Colon (tissue), 2 donors: Measurements from ENCODE around the gene PDZD2.
"Not testable (repeated sequence)": the region's sequence is repeated elsewhere in the genome, so short reads cannot be mapped to it uniquely, and the experiment has no call there.

Experiments
- FAIRE-seq: peaks from 2 replicates; lab custom pipeline; 2012; peaks lifted over from hg19 to GRCh38; lab: Jason Lieb, UNC
- donor health status: control.
- donor health status: control.

Gene PDZD2

DNA sequence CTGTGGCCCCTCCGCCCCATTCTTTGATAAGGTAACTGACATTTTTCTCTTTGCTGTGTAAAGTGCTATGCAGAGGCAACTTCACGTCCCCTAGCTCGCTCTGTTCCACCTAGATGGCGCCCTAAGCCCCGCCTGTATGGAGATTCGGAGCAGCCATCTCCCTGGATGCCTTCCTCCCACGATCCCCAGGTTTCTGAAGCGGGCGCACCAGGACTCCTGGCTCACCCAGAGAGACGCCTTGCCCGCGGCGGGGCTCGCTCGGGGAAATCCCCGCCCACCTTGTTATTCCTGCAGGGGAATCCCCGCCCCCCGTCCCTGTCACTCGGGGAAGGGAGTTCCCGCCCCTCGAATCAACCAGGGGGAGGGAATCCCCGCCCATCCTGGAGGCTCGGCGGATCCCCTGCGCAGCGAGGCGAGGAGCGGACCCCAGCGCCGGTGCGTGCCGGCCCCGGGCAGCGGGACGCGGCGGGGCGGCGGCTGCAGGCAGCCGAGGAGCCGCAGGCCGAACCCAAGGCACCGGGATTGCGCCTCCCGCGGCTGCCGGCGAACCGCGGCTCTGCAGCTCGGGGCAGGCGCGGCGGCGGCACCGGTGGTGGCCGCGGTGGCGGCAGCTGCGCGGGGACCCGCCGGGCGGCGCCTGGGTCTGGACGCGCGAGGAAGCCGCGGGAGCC lies at the start of gene PDZD2:
PDZD2 (plus strand) TSS at position 384 of the 671 bp plus-strand sequence.
- no peak for FAIRE-seq

DNA sequence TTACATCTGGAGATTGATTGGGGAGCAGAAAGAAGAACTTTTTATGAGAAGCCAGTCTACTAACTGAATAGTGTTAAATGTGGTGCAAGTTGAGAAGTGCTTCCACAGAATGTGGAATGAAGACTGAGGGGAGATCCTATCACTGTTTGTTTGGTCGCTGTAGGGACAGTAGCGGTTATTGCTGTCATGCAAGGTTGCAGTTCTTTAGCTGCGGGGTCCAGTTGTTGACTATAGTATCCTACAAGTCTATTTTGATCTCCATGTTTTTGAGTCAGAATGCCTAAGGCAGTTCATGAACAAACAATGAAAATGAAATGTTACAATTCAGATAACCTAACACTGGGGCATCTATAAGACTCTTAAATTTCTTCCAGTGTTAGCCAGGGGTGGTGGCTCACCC lies 45.3 kb upstream of the PDZD2 start:
- no peak for FAIRE-seq

DNA sequence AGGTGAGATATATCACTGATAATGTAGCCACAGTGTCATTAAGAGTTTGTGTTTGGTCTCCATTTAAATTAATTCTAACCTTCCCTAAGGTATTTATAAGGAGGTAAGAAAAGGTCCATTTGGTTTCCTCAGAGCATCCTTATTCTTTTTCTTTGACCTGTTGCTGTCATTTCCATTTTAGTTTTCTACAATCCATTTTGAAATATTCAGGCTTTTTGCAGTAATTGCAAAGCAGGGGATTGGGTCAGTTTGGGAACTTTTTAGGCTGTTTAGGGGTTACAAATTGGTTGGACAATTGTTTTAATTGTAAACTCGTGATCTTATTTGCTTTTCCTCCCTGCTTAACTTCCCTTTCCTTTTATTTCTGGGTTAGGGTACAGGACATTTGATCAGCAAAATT lies 42.6 kb upstream of the PDZD2 start:
- no peak for FAIRE-seq

DNA sequence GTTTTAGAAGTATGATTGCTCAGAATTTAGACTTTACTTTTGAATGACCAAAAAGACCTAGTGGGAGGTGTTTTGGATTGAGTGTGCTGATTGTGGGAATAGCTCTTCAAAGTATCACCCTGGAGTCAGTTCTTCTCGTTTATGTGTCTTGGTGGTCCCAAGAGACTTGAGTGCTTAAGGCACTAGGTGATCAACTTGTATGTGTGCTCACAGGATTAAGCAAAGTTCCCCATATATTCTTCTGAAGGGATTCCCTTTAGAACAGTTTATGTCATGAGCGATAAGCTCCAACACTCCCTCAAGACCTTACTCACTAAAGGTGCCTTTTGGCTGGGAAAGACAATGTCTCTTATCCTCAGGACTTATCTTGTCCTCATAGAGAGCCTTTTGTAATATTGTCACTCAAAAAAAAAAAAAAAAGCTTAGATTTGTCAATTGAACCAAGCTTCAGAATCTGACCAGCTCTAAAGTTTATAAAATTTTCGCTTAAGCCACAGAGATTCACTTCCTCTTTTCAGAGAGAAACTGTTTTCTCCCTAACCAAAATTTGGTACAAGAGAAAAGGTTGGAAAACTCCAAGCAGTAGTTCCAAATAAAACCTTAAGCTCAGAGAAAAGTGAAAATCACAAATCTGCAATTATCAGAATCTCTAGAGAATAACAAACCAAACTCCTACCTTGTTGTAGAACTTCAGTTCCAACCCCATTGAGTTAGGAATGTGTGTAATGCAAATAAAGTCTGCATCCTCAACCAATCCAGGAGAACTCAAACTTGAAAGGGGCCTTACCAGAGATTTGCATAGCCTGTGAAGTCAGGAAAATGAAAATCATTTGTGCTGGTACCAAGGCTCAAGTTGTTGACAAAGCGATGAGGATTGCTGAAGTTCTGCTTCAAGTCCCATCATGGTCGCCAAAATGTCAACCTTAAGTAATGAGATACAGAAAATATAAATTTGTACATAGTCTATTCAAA lies 40.0 kb upstream of the PDZD2 start:
- FAIRE-seq = no peak

DNA sequence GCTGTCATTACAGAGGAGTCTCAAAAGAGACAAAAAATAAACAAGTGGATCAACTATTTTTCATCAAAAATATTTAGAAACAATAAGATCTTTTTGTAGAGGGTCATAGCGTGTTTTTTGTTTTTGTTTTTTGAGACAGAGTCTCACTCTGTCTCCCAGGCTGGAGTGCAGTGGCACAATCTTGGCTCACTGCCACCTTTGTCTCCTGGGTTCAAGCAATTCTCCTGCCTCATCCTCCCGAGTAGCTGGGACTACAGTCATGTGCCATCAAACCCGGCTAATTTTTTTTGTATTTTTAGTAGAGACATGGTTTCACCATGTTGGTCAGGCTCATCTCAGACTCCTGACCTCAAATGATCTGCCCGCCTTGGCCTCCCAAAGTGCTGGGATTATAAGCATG lies 36.6 kb upstream of the PDZD2 start:
- FAIRE-seq = not testable (repeated sequence)

DNA sequence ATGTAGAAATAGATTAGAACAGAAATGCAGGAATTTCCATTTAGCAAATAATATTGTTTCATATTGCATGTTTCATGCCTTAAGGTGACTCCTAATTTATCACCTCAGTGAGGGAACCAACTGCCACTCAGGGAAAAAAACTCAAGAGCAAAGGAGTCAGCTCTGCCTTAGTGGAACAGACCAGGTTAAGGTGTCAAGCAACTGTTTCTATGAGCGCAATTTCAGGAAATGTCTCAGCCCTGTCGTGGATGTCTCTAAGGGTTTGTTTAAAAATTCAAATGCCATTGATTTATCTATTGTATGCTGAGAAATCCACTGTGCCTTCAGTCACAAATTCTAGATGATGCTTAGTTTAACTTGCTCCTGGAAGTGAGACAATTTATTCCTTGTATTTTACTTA lies 34.7 kb upstream of the PDZD2 start:
- no peak for FAIRE-seq

DNA sequence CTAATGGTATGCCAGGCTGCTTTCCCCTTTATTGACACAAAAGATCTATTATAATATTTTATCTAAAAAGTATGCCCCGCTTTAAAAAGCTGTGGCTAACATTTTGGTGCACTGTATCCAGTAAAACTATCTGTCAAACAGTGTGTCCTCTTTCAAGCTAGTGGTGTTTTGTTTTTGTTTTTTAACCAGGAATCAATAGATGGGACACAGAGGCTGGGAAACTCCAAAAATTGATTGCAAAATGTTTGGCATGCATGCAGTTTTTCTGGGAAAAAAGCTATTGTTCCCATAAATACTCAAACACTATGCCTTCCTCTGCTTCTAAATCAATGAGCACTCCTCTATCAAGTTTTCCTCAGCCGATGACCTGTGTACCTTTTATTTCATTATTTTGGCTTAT lies 34.3 kb upstream of the PDZD2 start:
- no peak for FAIRE-seq

DNA sequence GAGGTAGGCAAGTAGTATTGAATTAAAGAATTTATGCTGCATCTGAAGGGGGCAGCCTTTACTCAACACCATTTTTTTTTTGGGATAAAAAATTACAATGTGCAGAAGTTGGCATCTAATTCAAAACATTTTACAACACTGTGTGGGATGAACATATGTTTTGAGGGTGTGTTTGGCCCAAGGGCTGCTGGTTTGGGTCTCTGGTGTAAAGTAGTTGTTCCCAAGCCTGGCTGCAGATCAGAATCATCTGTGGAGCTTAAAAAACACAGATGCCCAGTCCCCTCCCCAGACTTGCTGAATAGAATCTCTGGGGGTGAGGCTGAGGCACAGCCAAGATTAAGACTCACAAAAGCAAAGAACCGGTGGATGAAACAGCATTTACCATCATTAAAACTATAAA lies 33.0 kb upstream of the PDZD2 start:
- FAIRE-seq = no peak

DNA sequence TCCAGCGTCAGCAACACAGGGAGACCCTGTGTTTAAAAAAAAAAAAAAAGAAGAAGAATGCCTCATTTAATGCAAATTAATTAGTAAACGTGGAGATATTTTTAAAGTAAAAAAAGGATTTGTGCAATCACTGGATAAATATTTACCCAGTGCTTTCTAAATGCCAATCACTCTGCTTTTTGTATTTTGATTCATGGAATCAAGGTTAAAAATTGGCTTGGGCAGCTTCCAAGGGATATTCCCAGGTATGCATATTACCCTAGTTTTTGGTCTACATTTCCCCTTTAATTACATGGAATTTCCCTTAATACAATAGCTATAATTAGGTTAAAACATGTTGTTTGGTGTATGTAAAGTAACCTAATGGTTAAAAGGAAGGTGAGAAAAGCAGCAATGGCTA lies 31.4 kb upstream of the PDZD2 start:
- FAIRE-seq = no peak

DNA sequence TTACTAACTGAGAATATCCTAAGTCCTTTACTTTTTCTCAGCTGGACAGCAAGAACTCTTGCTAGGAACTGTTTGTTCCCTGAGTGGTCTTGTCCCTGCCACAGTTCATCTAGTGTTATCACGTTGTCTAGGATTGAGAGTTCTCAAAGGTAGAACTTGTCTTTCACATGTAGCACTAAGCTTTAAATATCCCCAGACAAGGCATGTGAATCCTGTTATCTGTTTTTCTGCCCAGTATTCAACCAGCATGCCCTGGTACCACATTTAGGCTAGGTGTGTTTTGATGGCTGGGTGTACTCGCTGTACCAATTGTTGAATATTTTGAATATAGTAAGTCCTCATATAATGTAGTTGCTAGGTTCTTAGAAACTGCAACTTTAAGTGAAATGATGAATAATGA lies 27.9 kb upstream of the PDZD2 start:
- no peak for FAIRE-seq

DNA sequence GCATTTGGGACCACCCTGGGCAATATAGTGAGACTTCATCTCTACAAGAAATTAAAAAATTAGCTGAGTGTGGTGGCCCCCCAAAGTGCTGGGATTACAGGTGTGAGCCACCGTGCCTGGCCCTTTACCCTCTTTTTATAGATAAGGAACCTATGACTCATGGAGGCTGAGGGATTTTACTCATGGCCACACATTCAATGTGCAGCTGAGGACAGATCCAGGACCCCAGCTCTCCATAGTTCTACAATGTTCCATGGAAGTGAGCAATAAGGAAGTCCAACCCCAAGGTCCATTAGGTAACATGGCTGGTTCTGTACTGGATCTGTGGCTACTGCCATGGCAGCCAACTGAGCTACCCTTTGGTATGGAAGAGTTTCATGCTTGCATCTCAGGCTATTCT lies 25.3 kb upstream of the PDZD2 start:
- FAIRE-seq = no peak

DNA sequence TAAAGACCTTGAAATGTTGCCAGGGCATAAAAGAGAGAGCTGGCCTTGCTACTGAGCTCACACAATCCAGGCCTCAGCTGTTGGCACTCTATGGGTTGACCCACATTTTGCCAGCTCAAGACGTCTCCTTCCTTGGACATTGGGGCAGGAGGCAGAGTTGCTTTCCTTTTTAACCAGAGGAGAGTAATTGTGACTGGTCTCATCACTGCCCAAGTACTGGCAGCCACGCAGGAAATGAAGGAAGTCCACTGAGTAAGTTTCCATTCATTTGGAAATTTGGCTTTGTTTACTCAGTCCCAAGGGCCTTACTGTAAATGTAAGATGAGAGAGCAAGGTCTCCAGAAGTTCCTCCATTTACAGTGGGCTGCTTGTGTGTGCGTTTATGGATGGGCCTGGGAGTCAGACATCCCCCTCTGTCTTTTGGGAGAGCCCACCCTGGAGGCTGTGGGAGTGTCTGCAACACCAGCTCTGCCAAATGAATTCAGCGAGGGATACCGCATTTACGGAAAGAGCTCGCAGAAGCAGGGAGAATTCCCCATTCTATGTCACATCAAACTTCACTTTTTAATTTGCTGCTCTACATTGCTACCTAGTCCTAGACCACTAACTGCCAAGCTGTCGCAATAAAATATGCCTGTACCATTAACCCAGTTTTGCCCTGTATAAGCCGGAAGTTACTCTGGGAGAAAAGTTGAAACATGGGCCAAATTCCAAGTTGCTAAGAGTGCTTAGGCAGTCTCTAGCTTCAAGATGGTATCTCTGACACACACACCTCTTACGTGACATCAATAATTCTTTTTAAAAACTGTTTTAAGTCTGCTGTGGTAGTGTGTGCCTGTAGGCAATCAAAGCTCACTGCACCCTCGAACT lies 24.5 kb upstream of the PDZD2 start:
- FAIRE-seq = no peak

DNA sequence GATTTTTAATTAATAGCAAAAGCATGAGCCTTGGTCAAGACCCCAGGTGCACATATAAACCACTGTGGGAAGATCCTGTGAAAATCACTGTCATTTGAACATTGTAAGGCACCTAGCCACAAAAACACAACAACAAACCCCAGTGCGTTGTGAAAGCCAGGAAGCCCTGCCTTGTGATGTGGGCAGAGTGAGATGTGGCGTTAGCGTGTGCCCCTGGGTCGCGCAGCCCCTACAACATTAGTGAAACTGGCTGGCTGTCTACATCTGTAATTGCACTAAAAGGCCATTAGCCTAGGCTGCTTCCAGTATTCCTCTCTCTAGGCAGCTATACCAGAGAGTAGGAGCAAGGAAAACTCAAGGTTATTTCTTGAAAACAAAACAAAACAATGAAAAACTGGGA lies 21.1 kb upstream of the PDZD2 start:
- FAIRE-seq = no peak

DNA sequence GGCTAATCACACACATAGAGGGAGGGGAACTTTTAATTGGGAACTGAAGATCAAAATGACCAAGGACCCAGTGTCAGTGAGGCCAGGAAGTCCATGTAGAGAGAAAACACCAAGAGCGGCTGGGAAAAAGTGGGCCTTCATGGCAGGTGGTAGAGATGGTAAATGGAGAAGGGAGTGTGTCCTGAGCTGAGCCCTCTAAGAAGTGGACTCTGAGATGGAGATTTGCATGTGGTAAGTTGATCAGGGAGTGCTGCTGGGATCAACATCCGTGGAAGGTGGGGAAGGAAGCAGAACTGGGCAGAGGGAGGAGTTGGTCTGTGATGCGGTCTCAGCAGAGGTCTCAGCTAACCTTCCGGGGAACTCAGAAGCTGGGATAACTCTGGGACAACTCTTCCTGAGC lies 18.9 kb upstream of the PDZD2 start:
- no peak for FAIRE-seq

DNA sequence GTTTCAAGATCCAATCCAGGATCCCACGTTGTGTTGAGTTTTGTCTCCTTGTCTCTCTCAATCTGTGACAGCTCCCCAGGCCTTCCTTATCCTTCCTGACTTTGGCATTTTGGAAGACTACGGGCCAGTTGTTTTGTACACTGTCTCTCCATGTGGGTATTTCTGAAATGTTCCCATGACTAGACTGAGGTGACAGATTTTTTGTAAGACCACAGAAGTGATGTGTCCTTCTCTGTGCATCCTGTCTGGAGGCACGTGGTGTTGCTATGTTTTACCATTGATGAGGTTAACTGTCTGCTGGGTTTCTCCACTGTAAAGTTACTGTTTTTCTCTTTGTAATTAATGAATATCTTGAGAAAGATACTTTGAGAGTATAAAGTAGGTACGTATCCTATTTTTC lies 15.7 kb upstream of the PDZD2 start:
- no peak for FAIRE-seq

DNA sequence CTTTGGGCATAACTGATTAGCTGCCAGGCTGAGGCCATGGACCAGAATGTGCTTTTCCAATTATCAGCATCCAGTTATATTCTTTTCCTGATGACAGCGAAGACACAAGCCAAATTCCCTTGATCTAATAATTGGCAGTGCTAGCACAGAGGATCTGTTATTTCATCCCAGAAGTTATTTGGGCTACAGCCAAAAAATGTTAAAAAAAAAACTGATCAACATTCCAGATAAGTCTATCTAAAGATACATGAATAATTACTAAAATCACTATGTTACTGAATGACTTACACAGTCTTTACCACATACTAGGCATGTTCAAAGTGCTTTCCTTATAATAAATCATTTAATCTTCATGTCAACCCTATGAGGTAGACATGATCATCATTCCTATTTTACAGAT lies 13.5 kb upstream of the PDZD2 start:
- no peak for FAIRE-seq

DNA sequence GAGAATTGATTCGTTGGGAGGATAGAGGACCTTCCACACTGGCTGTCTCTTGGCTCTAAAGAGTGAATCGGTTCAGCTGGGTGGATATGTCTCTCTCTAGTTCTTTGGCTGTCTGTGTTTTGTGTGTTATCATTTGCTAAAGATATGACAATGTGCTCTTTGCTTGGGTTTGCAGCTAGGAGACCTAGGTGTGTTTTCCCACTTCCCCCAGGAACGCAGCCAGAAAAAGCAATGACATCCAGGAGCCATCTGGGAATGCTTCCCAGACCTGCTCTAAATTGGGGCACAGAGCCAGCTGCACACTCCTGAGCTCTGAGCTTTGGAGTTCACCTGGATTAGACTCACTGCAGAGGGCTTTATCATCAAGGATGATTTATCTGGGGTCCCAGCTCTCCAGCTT lies 12.8 kb upstream of the PDZD2 start:
- FAIRE-seq = no peak

DNA sequence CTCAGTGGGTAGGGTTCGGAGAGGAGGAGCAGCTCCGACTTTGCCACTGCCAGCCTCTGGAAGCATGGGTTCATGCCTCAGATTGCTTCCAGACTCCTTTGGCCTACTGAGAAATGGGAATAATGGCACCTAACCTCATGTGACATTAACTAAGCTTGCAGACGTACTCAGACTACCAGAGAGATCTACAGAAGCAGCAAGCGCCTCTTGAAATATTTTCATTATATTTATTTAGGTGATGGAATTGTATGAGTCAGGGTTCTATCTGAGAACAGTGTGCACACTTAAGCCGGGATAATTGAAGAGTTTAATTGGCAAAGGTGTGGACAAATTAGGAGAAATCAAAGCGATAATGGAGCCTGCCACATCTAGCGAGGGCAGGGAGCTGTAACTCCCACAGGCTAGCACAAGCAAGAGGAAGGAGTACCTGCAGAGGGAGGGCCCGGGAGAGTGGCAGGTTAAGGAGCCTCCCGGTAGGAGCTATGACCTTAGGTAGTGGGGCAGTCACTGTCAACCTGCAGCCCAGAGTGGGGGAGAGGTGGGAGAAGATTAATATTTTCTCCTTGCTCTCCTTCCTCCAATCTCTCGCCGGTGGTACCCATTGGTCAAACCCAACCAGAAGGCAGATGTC lies 12.2 kb upstream of the PDZD2 start:
- FAIRE-seq = no peak

DNA sequence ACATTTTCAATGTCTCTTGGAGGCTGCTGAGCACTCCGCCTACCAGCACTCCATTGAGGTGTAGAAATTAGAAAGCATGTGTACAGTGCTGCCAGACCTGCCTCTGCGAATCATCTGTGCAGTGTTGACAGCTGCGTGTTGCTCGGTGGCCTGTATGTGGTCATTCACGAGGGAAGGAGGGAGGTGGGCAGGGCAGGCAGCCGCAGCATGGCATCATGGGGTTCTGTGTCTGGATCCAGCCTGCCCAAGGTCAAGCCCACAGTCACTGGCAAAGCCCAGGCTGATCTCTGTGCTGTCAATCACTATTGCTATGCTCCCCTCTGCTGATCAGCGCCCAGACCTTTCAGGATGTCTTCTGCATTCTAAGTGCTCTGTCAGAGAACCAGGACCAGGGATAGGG lies 8.0 kb upstream of the PDZD2 start:
- FAIRE-seq = no peak

DNA sequence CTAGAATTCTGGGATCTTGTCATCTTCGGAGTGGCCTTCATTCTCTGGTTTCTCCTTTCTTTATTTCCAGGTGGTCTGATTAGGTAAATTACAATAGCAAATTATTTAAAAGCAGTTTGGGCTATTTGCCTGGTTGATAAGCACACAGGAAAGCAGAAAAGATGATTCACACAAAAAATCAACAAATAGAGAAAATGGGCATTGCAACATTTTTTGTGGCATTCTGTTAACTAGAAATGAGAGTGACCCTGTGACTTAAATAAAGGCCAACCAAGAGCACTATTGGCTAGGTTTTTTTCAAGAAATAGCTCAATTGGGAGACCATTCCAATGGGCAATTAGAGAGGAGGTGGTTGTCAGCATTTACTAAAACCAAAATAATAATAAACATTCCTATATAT lies 6.5 kb upstream of the PDZD2 start:
- no peak for FAIRE-seq

DNA sequence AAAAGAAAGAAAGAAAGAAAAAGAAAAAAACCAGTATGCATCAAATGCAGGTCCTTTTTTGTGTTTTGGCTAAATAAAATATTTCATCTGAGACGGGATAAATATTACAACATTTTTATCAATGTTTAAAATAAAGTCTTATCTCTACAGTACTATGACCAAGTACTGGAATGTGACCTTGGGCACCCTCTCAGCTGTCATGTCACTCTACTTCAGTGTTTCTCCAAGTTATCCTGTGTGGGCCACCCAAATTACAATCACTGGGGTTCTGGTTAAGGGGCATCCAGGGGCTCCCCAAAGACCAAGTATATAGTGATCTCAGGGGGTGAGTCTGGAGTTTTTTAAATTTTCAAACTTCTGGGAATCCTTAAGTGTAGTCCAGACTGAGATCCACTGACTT lies 3.5 kb upstream of the PDZD2 start:
- FAIRE-seq = no peak

DNA sequence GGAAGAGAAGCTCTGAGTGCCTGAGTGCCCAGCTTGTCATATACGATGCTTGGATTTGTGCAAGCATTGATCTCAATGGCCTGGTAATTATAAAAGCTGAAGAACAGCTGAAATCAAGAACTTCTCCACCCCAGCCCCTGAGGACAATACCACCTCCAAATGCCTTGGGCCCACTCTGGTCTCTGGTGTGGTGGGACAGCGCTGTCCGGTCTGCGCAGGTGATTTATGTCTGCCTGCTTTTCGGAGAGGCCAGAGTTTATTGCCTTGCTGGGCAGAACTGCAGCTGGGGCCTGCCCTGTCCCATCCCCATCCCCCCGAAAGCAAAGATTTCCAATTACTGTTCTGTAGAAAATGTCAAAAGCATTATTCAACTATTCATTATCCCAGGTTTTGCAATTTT lies 1.1 kb upstream of the PDZD2 start:
- FAIRE-seq = no peak
